ENCODE results near the gene AKR1B15. TPM values are rescaled to one million over a fixed set of nuclear protein-coding genes. Genes with fewer than 3 reads are reported as not detected.

The AKR1B15 gene
- total RNA-seq, 2 donors from 2014 or later: 0.27 to 0.28 TPM

DNA sequence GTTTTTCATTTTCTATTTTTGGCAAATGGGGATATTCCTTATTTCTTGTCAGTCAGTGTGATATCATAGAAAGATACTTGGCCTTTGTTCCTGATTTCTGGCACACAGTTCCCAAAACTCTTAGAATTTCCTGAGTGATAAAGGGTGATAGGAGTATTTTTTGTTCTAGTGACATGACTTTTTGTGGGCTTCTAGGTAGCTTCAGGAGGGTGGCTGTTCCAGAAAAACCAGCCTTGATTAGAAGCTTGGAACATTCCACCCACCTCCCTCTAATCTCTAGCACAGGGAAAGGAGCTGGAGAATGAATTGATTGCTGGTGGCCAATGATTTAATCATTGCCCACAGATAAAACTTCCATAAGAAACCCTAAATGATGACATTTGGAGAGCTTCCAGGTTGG lies 80.5 kb downstream of the AKR1B15 start:
- Histone ChIP-seq H3K4me3 (no peak overlapping the region), H3K9me3 (no peaks in the 10 kb centered on the region), H3K27me3 (replicated peaks; ENCODE audit: insufficient read depth) (no peaks in the 10 kb centered on the region), H3K27ac (no peak overlapping the region), H3K4me1 (ENCODE audit: control insufficient read depth in 1 of 2, low read depth in 2 of 2) (no peaks in the 10 kb centered on the region), H3K36me3 (no peaks in the 10 kb centered on the region)
- ATAC-seq (ENCODE audit: insufficient number of reproducible peaks, low FRiP score, low read depth) (no peak), DNase-seq (ENCODE audit: low spot score) (no peak)
- no peak for TF ChIP-seq CTCF (IDR thresholded peaks at IDR 0.05)

Other genes starting within 250 kb of the AKR1B15 start
- 10 to 100 TPM; 12.6 to 18.1 TPM for gene SLC35B4, start 232.2 kb upstream of the AKR1B15 start, total RNA-seq
- gene AKR1B1, start 90.0 kb upstream of the AKR1B15 start, total RNA-seq: 100 to 1,000 TPM in 1 of 2 donors, 10 to 100 TPM in 1; 97.4 to 116 TPM
- 1 to 10 TPM; 1.4 to 5.9 TPM for gene AKR1B10, start 21.5 kb upstream of the AKR1B15 start, total RNA-seq
- 10 to 100 TPM; 20.0 to 22.3 TPM for gene BPGM, start 97.7 kb downstream of the AKR1B15 start, total RNA-seq
- 1,000 to 10,000 TPM in 1 of 2 donors, 100 to 1,000 TPM in 1; 912 to 1,038 TPM for gene CALD1, start 230.5 kb downstream of the AKR1B15 start, total RNA-seq

All from thoracic aorta (tissue), 2 donors.